Epithelial cell of esophagus (primary cell): ENCODE measurements around the gene RXRA.

ENCODE experiments used
- DNase-seq: peaks from one replicate; pipeline ENCODE4 v3.0.0; 2010; ENCODE audit warnings: low read depth
- H3K4me3 ChIP-seq: 2 replicates; pipeline ENCODE4 v1.5.1; 2011; ENCODE audit warnings: mild to moderate bottlenecking, low read length, control low read depth
- CTCF ChIP-seq: IDR thresholded peaks from 2 replicates; pipeline ENCODE4 v1.5.1; 2011; ENCODE audit warnings: low read depth, mild to moderate bottlenecking, low read length, control low read depth, inconsistent platforms; ENCODE audit not compliant: insufficient read depth; ENCODE audit errors: missing control alignments

RXRA gene

GRCh38 chr9:134335486-134336220 lies 9.4 kb downstream of the RXRA start:
- no peak for TF ChIP-seq CTCF
- no peak overlapping the region for H3K4me3 ChIP-seq
- no peak for DNase-seq

GRCh38 chr9:134336228-134336627 lies 10.0 kb downstream of the RXRA start:
- no peak for TF ChIP-seq CTCF
- DNase-seq: no peak
- no peak overlapping the region for H3K4me3 ChIP-seq

GRCh38 chr9:134336924-134337323 lies 10.7 kb downstream of the RXRA start:
- no peak overlapping the region for H3K4me3 ChIP-seq
- no peak for DNase-seq
- TF ChIP-seq CTCF: no peak

- DNase-seq: no peak
- H3K4me3 ChIP-seq: no peak overlapping the region
- no peak for TF ChIP-seq CTCF
Observed at GRCh38 chr9:134337469-134337868, 11.2 kb downstream of the RXRA start.

GRCh38 chr9:134338394-134339182 lies 12.3 kb downstream of the RXRA start:
- H3K4me3 ChIP-seq: no peak overlapping the region
- DNase-seq: no peak
- TF ChIP-seq CTCF: no peak

- no peak for DNase-seq
- no peak for TF ChIP-seq CTCF
- H3K4me3 ChIP-seq: no peak overlapping the region
Observed at GRCh38 chr9:134339183-134339806, 13.0 kb downstream of the RXRA start.
